Frontal cortex (tissue), 4 donors: ENCODE results near the gene GLIPR2. TPM values are rescaled to one million over a fixed set of nuclear protein-coding genes. Genes with fewer than 3 reads are reported as not detected.
A peak's percentile ranks its signal among the peaks of the same experiment; 100 is the strongest.
"Not testable (repeated sequence)": the region's sequence is repeated elsewhere in the genome, so short reads cannot be mapped to it uniquely, and the experiment has no call there.

Source experiments
- DNase-seq, 2 donors: peaks; one replicate each; pipeline ENCODE4 v3.0.0; 2012; ENCODE audit warnings: low spot score in 2 of 2
- FAIRE-seq: peaks from 2 replicates; lab custom pipeline; 2012; peaks lifted over from hg19 to GRCh38; lab: Jason Lieb, UNC
- total RNA-seq: library from RNA; depleted of rRNA; stranded (reverse); fragments of >200 nt; gene quantifications from one replicate; pipeline ENCODE4 v1.2.3, GENCODE V29; 2014
- donor health status: control.
- donor health status: control.
- donor health status: control.

Gene GLIPR2
- total RNA-seq, 1 donor from 2014 or later: 8.6 TPM

GRCh38 chr9:36159509-36159908 lies 23.0 kb downstream of the GLIPR2 start:
- not testable (repeated sequence) for FAIRE-seq, DNase-seq

DNA sequence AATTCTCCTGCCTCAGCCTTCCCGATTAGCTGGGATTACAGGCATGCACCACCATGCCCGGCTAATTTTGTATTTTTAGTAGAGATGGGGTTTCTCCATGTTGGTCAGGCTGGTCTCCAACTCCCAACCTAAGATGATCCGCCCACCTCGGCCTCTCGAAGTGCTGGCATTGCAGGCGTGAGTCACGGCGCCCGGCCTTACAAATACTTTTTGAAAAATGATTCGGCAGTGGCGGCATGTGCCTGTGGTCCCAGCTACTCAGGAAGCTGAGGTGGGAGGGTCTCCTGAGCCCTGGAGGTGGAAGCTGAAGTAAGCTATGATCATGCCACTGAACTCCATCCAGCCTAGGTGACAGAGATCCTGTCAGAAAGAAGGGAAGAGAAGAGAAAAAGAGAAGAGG lies 23.6 kb downstream of the GLIPR2 start:
- DNase-seq, FAIRE-seq: not testable (repeated sequence)

DNA sequence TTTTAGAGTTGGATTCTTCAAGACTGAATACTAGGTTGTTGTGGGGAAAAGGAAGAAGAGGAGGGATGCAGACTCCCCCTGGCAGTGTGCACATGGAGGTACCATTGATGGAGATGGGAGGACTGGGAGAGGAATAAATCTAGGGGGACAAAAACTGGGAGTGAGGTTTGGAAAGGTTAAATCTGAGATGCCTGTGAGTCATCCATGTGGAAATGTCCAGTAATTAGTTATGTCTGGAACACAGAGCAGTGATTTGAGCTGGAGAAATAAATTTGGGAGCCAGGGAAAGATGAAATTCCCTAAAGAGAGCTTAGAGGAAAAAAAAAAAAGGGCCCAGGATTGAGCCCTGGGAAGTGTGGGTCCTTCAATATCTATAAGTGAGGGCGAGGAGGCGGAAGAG lies 24.7 kb downstream of the GLIPR2 start:
- FAIRE-seq: no peak
- DNase-seq: no peak

DNA sequence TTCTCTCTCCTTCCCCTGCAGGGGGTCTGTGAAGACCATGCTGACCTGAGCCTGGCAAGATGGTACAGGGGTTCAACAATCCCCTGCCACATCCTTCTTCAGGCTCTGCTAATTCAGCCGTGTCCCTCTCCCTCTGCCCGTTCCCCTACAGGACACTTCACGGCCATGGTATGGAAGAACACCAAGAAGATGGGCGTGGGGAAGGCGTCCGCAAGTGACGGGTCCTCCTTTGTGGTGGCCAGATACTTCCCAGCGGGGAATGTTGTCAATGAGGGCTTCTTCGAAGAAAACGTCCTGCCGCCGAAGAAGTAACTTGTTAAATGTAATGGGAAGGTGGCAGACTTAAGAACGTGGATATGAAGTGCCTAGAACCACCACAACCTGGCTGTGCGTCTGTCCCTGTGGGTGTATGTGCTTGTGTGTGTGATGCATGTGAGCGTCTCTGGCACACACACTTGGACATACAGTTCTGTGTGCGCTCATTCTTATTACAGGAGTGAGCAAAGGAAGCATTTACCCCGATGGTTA lies 25.7 kb downstream of the GLIPR2 start:
- FAIRE-seq (no peak), DNase-seq (no peak)

GRCh38 chr9:36163049-36163785 lies 26.7 kb downstream of the GLIPR2 start:
- FAIRE-seq (no peak), DNase-seq (no peak)

DNA sequence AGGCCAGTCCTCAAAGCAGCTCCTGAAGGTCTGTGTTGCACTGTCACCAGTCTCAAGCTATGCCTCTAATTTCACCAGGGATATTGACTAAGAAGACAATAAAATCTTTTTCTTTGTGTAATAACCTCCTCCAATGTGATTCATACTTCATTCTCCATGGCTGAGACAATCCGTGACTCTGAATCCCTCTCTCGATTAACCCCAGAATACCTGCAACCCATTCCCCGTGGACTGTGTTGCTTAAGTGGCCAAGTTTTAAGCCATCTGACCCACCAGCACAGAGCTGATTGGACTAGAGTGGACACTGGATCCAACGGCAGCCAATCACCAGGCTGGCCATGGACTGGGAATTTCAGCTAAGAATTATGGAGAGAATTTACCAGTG lies 27.2 kb downstream of the GLIPR2 start:
- peak in 1 of 2 donors; percentile 11 for DNase-seq

DNA sequence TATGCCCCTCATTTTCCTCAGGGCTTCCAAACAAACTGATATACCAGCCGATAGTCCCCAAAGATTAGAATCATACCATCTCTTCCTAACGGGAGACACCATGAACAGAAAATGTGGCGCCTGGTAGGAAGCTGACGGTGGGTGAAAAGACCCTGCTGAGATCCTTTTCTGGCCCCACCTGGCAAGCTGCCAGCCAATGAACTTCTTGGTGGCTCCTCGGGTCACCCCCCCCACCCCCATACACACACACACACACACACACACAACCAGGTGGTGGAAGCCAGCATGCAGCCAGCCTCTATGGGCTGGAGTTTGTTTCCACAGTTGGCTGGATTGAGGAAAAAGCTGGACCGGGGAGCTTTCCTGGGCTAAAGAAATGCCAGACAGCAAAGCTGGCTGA lies 27.8 kb downstream of the GLIPR2 start:
- DNase-seq (peak in 1 of 2 donors; percentile 10), FAIRE-seq (no peak)

More for the DNA sequence above, 27.2 kb downstream of the GLIPR2 start:
- FAIRE-seq: no peak

DNA sequence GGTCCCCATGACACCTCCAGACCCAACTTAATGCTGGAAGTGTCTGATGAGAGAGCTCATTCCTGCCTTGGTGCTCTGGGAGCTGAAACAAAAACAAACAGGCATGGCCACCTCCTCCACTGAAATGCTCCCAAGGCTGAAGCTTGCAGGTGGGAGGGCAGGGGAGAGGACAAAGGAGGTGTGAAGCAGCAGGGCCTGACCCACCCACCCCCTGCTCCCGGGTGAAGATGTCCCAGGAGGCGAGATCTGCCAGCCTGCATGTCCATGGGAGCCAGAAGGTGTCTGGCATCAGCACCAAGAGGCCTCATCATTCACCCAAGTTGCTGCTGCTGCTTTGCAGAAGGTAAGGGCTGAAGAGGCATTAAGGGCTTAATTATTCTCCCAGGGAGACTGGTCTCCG lies 28.5 kb downstream of the GLIPR2 start:
- DNase-seq (peak in 1 of 2 donors; percentile 8), FAIRE-seq (no peak)

DNA sequence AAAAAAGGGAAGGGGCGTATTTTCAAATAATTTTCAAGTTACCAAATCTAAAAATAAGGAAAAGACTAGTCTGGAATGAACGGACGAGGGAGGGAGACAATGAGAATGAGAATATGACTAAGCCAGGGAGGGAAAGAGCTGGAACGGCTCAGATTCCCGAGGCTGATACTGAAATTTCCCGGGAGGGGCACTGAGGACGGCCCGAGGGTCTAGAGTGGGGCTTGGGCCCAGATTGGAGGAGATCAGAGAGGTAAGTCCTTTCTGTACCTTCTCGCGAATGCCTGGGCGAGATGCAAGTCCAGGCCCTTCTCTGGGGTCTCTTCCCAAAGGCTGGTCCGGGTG lies 29.3 kb downstream of the GLIPR2 start:
- DNase-seq: peak; percentile 41 to 49
- FAIRE-seq: no peak

DNA sequence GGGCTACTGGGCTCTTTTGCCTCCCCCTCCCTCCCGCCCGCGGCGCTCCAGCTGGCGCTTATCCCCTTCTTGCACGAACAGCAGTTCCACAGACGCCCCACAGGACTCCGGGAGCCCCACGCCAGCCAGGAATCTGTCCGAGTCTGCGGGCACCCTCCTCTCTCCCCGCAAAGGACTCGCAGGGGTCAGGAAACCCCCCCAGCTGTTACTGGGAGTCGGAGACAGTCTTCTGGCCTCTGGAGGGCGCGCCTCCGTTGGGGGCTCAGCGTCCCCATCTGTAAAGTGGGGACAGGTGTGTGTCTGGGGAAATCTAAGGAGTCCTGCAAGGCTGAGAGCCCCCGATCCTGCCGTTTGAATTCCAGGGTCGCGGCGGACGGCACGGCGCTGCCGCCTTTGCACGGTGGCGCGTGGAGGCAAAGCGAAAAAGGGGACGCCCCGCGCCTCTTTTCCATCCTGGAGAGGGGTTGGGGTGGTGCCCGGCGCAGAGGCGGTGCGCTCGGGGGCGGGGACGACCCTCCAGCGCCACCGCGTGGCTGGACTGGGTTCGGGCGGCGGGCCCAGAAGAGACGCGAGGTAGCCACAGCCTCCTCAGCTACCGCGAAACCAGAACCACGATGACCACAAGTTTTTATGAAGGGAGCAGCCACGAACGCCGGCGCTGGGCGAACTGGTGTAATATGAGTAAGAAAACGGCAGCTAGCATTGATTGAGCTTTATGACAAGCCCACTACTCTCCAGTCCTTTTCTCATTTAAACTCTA lies 29.8 kb downstream of the GLIPR2 start:
- DNase-seq: peak; percentile 84 to 94
- no peak for FAIRE-seq

DNA sequence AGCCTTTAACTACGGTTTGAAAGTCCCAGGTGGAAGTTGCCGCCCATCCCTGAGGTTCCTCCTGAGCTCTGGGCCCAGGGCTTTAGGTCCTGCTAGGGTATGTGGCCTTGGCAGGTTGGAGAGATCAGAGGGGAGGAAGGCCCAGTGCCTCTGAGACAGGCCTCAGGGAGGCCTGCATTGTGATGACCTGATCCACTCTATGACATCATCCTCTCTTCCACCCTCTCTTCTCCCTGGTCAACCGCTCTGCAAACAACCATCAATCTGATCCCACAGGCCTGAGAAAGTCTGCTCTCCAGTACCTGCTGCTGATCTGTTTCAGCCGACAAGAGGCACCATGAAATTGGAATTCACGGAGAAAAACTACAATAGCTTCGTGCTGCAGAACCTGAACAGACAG lies 32.6 kb downstream of the GLIPR2 start, which contains the start of gene CCIN:
CCIN (plus strand) TSS at position 223 of the 400 bp plus-strand sequence; CDS start at position 338, 115 bp downstream.
- peak in 1 of 2 donors; percentile 2 for DNase-seq
- no peak for FAIRE-seq

DNA sequence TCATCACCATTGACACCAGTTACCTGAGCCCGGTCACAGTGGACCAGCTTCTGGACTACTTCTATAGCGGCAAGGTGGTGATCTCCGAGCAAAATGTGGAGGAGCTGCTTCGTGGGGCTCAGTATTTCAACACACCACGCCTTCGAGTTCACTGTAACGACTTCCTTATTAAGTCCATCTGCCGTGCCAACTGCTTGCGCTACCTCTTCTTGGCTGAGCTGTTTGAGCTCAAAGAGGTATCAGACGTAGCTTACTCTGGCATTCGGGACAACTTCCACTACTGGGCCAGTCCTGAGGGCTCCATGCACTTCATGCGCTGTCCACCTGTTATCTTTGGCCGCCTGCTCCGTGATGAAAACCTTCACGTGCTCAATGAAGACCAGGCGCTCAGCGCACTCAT lies 33.2 kb downstream of the GLIPR2 start:
- peak in 1 of 2 donors; percentile 1 for DNase-seq
- no peak for FAIRE-seq

DNA sequence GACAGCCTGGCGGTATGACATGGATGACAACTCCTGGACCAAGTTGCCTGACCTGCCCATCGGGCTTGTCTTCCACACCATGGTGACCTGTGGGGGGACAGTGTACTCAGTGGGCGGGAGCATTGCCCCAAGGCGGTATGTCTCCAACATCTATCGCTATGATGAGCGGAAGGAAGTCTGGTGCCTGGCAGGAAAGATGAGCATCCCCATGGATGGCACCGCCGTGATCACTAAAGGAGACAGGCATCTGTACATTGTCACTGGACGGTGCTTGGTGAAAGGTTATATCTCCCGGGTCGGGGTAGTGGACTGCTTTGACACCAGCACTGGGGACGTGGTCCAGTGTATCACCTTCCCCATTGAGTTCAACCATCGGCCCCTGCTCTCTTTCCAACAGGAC lies 34.0 kb downstream of the GLIPR2 start:
- no peak for DNase-seq
- FAIRE-seq: no peak

DNA sequence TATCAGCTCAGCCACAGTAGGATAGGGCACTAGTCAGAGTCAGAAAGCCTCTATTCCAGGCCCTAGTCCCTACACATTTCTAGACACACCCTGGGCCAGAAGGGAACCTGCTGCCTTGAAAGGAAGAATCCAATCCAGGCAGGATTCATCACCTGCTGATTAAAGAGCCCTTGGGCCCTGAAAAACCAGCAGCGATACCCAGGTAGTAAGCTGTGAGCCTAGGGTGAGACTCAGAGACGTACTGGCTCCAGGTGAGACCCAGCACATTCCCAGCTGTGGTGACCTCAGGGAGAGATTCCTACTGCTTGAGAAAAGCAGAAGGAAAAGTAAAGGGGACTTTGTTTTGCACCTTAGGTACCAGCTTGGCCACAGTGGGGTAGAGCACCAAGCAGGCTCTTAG lies 37.3 kb downstream of the GLIPR2 start:
- DNase-seq (no peak), FAIRE-seq (no peak)

DNA sequence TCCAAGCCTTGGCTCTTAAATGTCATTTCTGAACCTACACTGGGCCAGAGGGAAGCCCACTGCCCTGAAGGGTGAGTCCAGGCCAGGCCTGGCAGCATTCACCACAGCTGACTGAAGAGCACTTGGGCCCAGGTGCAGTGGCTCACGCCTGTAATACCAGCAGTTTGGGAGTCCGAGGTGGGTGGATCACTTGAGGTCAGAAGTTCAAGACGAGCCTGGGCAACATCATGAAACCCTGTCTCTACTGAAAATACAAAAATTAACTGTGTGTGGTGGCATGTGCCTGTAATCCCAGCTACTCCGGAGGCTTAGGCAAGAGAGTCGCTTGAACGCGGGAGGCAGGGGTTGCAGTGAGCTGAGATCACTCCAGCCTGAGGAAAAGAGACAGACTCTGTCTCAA lies 37.7 kb downstream of the GLIPR2 start:
- FAIRE-seq (no peak), DNase-seq (no peak)

DNA sequence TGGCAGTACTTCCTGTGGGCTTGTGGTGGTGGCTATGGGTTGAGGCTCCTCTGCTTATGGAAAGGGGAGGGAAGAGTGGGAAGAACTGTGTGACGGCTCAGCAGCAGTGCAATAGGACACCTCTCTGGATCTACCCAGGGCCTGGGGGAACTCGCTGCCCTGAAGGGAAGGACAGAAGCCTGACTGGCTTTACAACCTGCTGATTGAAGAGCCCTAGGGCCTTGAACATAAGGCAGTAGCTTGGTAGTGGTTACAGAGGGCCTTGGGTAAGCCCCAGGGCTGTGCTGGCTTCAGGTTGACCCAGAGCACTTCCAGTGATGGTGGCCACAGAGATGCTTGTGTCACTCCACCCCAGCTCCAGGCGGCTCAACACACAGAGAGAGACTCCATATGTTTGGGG lies 38.2 kb downstream of the GLIPR2 start:
- FAIRE-seq: no peak
- DNase-seq: no peak

- FAIRE-seq: not testable (repeated sequence)
Observed at GRCh38 chr9:36175209-36175608, 38.7 kb downstream of the GLIPR2 start.

DNA sequence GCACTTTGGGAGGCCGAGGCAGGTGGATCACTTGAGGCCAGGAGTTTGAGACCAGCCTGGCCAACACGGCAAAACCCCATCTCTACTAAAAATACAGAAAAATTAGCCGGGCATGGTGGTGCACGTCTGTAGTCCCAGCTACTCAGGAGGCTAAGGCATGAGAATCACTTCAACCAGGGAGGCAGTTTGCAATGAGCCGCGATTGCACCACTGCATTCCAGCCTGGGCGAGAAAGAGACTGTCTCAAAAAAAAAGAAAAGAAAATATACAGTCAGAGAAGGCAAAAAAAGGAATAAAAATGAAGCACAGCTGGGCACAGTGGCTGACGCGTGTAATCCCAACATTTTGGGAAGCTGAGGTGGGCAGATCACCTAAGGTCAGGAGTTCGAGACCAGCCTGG lies 40.0 kb downstream of the GLIPR2 start:
- DNase-seq, FAIRE-seq: not testable (repeated sequence)

More at GRCh38 chr9:36175209-36175608, 38.7 kb downstream of the GLIPR2 start:
- DNase-seq: not testable (repeated sequence)

DNA sequence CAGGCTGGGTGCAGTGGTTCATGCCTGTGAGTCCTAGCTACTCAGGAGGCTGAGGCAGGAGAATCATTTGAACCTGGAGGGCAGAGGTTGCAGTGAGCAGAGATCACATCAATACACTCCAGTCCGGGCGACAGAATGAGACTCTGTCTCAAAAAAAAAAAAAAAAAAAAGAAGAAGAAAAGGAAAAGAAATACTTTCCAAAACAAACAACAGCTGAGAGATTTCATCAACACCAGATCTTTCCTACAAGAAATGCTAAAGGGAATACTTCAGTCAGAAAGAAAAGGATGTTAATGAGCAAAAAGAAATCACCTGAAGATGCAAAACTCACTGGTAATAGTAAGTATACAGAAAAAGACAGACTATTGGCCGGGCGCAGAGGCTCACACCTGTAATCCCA lies 41.0 kb downstream of the GLIPR2 start:
- DNase-seq: no peak
- no peak for FAIRE-seq

DNA sequence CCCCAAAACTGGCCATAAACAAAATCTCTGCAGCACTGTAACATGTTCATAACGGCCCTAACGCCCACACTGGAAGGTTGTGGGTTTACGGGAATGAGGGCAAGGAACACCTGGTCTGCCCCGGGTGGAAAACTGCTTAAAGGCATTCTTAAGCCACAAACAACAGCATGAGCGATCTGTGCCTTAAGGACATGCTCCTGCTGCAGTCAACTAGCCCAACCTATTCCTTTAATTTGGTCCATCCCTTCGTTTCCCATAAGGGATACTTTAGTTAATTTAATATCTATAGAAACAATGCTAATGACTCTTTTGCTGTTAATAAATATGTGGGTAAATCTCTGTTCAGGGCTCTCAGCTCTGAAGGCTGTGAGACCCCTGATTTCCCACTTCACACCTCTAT lies 43.7 kb downstream of the GLIPR2 start:
- not testable (repeated sequence) for DNase-seq, FAIRE-seq

DNA sequence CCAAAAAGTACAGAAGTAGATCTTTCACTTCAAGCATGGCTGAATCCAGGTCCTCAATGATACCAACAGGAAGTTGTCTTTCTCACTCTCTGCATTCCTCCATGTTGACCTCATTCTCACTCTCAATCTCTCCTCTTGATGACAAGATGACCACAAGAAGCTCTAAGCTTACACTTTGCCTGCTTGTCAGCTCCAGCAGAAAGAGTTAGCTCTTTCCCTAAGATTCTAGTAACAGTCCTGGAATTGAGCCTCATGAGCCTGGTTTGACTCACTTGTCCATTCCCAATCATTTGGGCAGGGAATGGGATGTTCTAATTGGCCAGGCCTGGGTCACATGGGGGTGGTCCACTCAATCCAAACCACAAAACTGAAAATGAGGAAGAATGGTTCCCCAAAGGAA lies 50.9 kb downstream of the GLIPR2 start:
- FAIRE-seq (no peak), DNase-seq (no peak)
